ENCODE results near the gene GPR39.

Gene GPR39

DNA sequence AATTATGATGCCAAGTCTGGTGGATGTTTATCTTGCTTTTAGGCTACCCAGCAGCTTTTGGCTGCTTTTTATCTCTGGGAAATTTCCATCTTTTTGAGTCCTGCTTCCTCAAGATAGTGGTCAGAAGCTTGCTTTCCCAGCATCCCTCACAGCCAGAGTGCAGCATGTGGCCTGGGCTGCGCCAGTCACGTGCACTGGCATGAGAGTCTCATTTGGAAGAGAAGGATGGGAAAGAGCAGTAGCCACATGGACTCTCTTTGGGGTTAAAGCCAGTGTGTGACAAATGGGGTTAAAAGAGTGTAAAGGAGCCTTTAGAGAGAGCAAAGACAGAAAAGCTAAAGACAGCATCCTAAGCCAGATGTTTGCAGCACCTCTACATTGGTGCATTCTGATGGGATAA, 12.7 kb downstream of the GPR39 start:
- Histone ChIP-seq H4K20me1 (ENCODE audit: control insufficient read depth, insufficient read depth, low read depth, low read length) (no peaks in the 10 kb centered on the region), H3K36me3 (ENCODE audit: control insufficient read depth, low read length) (no peaks in the 10 kb centered on the region), H3K4me1 (ENCODE audit: control insufficient read depth, low read length) (no peaks in the 10 kb centered on the region), H3K27me3 (ENCODE audit: control insufficient read depth, low read length) (no peaks in the 10 kb centered on the region), H3F3A (ENCODE audit: control insufficient read depth, insufficient read depth) (no peaks in the 10 kb centered on the region), H3K9me3 (ENCODE audit: control insufficient read depth, insufficient read depth, low read length) (peaks cover 6% of the 10 kb centered on the region; the same call in 1 of the 2 replicates), H3K79me2 (ENCODE audit: control insufficient read depth, low read length) (no peaks in the 10 kb centered on the region), H3K4me3 (ENCODE audit: low read length) (no peak overlapping the region), H3K27ac (ENCODE audit: low read depth, low read length) (no peak overlapping the region), H3K4me2 (ENCODE audit: low read length) (no peak overlapping the region), H3K9me2 (replicated peaks; ENCODE audit: control insufficient read depth, low read length) (no peaks in the 10 kb centered on the region)
- TF ChIP-seq EZH2phosphoT487 (IDR thresholded peaks at IDR 0.05; ENCODE audit: borderline replicate concordance, low read length): no peak
- TF ChIP-seq, protein P1, sequence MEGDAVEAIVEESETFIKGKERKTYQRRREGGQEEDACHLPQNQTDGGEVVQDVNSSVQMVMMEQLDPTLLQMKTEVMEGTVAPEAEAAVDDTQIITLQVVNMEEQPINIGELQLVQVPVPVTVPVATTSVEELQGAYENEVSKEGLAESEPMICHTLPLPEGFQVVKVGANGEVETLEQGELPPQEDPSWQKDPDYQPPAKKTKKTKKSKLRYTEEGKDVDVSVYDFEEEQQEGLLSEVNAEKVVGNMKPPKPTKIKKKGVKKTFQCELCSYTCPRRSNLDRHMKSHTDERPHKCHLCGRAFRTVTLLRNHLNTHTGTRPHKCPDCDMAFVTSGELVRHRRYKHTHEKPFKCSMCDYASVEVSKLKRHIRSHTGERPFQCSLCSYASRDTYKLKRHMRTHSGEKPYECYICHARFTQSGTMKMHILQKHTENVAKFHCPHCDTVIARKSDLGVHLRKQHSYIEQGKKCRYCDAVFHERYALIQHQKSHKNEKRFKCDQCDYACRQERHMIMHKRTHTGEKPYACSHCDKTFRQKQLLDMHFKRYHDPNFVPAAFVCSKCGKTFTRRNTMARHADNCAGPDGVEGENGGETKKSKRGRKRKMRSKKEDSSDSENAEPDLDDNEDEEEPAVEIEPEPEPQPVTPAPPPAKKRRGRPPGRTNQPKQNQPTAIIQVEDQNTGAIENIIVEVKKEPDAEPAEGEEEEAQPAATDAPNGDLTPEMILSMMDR (IDR thresholded peaks at IDR 0.05; ENCODE audit: low read depth, low read length, poor library complexity, severe bottlenecking): no peak

DNA sequence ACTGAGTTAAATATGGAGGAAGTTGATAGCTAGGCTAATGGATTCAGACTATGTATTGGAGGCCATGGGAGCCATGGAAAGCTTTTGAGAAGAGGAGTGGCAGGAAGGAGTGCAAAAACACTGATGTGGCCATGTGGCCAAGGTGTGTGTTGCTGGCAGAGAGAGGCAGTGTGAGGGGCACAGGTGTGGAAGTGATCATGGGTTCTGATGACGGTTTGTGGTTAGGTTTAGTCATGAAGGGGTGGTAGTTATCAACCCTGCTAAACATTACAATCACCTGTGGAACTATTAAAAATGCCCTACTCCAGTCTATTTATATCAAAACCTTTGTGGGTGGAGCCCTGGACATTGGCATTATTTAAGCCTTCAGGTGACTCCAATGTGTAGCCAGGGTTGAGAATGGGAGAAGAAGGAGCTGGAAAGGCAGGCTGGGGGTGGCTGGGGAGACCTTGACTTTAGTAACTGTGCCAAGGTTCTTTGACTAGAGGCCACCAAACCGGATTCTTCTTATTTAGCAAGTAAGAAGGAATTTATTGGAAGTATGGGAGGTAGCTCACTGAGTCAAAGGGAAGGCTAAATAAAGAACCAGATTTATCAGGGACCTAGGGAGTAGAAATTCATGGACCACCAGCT, 13.5 kb downstream of the GPR39 start:
- Histone ChIP-seq H3K4me2 (ENCODE audit: low read length) (no peak overlapping the region), H3K9me3 (ENCODE audit: control insufficient read depth, insufficient read depth, low read length) (peaks cover 6% of the 10 kb centered on the region; the same call in 1 of the 2 replicates), H3K4me3 (ENCODE audit: low read length) (no peak overlapping the region), H3K36me3 (ENCODE audit: control insufficient read depth, low read length) (no peaks in the 10 kb centered on the region), H3K27me3 (ENCODE audit: control insufficient read depth, low read length) (no peaks in the 10 kb centered on the region), H3K27ac (ENCODE audit: low read depth, low read length) (no peak overlapping the region), H3K79me2 (ENCODE audit: control insufficient read depth, low read length) (no peaks in the 10 kb centered on the region), H3F3A (ENCODE audit: control insufficient read depth, insufficient read depth) (no peaks in the 10 kb centered on the region), H3K9me2 (replicated peaks; ENCODE audit: control insufficient read depth, low read length) (no peaks in the 10 kb centered on the region), H4K20me1 (ENCODE audit: control insufficient read depth, insufficient read depth, low read depth, low read length) (no peaks in the 10 kb centered on the region), H3K4me1 (ENCODE audit: control insufficient read depth, low read length) (no peaks in the 10 kb centered on the region)
- no peak for TF ChIP-seq EZH2phosphoT487 (IDR thresholded peaks at IDR 0.05; ENCODE audit: borderline replicate concordance, low read length)
- TF ChIP-seq, protein P1 (IDR thresholded peaks at IDR 0.05; ENCODE audit: low read depth, low read length, poor library complexity, severe bottlenecking): no peak

DNA sequence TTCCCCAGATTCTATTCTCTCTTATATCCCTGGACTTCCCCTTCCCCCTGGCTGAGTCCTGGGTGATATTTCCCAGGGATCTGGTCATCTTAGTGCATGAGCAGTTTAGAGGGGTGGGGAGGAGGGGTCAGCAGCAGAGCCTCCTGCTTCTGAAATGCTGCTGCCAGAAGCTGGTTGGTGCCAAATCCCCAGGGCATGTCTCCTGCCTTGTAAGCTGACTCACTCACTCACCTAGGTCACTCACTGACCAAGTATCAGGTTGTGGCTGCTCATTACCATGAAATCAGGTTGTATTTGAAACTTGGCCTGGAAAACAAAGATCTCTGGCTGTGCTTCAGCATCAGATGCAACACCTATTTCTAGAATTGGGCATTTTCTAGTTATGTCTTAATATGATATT, 14.3 kb downstream of the GPR39 start:
- Histone ChIP-seq H4K20me1 (ENCODE audit: control insufficient read depth, insufficient read depth, low read depth, low read length) (no peaks in the 10 kb centered on the region), H3K27ac (ENCODE audit: low read depth, low read length) (no peak overlapping the region), H3K36me3 (ENCODE audit: control insufficient read depth, low read length) (no peaks in the 10 kb centered on the region), H3K9me3 (ENCODE audit: control insufficient read depth, insufficient read depth, low read length) (peaks cover 6% of the 10 kb centered on the region; the same call in 1 of the 2 replicates), H3K4me2 (ENCODE audit: low read length) (no peak overlapping the region), H3K4me3 (ENCODE audit: low read length) (no peak overlapping the region), H3K9me2 (replicated peaks; ENCODE audit: control insufficient read depth, low read length) (no peaks in the 10 kb centered on the region), H3F3A (ENCODE audit: control insufficient read depth, insufficient read depth) (no peaks in the 10 kb centered on the region), H3K79me2 (ENCODE audit: control insufficient read depth, low read length) (no peaks in the 10 kb centered on the region), H3K4me1 (ENCODE audit: control insufficient read depth, low read length) (no peaks in the 10 kb centered on the region), H3K27me3 (ENCODE audit: control insufficient read depth, low read length) (no peaks in the 10 kb centered on the region)
- TF ChIP-seq EZH2phosphoT487 (IDR thresholded peaks at IDR 0.05; ENCODE audit: borderline replicate concordance, low read length): no peak
- TF ChIP-seq, protein P1 (IDR thresholded peaks at IDR 0.05; ENCODE audit: low read depth, low read length, poor library complexity, severe bottlenecking): no peak
